Large intestine (tissue), 3 donors: Measurements from ENCODE around the gene AGBL1. TPM values are rescaled to one million over a fixed set of nuclear protein-coding genes. Genes with fewer than 3 reads are reported as not detected.

Experiments used
- DNase-seq, 2 donors: peaks; one replicate each; pipeline versions ENCODE4 v3.0.0 to v3.0.0-alpha.2; 2013
- H3K27ac ChIP-seq: one replicate; pipeline ENCODE4 v1.5.1; 2013; ENCODE audit warnings: low read length
- H3K27me3 ChIP-seq: 2 replicates; pipeline ENCODE4 v1.6.1; 2013; ENCODE audit warnings: low read length; ENCODE audit not compliant: control insufficient read depth, insufficient read depth
- H3K36me3 ChIP-seq: 2 replicates; pipeline ENCODE4 v1.6.1; 2013; ENCODE audit warnings: low read length; ENCODE audit not compliant: control insufficient read depth, insufficient read depth
- H3K4me1 ChIP-seq: one replicate; pipeline ENCODE4 v1.6.1; 2013; ENCODE audit warnings: low read length; ENCODE audit not compliant: control insufficient read depth, insufficient read depth
- H3K4me3 ChIP-seq: one replicate; pipeline ENCODE4 v1.5.1; 2013; ENCODE audit warnings: low read length
- H3K9me3 ChIP-seq: one replicate; pipeline ENCODE4 v1.6.1; 2013; ENCODE audit warnings: mild to moderate bottlenecking, low read depth, low read length, moderate library complexity; ENCODE audit not compliant: control insufficient read depth
- WGBS: methylation state at CpG from one replicate; pipeline ENCODE4 v1.1.5; 2013; ENCODE audit warnings: low lambda C conversion rate; ENCODE audit not compliant: insufficient coverage; 5-methylcytosine and 5-hydroxymethylcytosine counted together
- polyA plus RNA-seq: library from polyadenylated mRNA; unstranded; fragments of 120-200 nt; gene quantifications from one replicate; pipeline ENCODE4 v1.2.1, GENCODE V29; 2013

The AGBL1 gene
- polyA plus RNA-seq, 1 donor, result 0.04 TPM

- no peak for DNase-seq
- H3K9me3 ChIP-seq, result no peaks in the 10 kb centered on the region
- no peak overlapping the region for H3K4me3 ChIP-seq
- no peaks in the 10 kb centered on the region for H3K4me1 ChIP-seq
- WGBS, result 67% methylated on average over 1 of the region's 4 CpGs
- H3K27me3 ChIP-seq, result no peaks in the 10 kb centered on the region
- H3K36me3 ChIP-seq, result no peaks in the 10 kb centered on the region
- H3K27ac ChIP-seq, result no peak overlapping the region
Measured at GRCh38 chr15:86540840-86541467, 461.3 kb downstream of the AGBL1 start.

- DNase-seq, result no peak
- Histone ChIP-seq H3K27me3 (no peaks in the 10 kb centered on the region), H3K27ac (no peak overlapping the region), H3K9me3 (no peaks in the 10 kb centered on the region), H3K4me3 (no peak overlapping the region), H3K36me3 (no peaks in the 10 kb centered on the region), H3K4me1 (no peaks in the 10 kb centered on the region)
- WGBS, result no CpG with 5 or more reads among the region's 1 CpG
Measured at GRCh38 chr15:86541540-86541939, 461.9 kb downstream of the AGBL1 start.

GRCh38 chr15:86550075-86550474, 470.4 kb downstream of the AGBL1 start:
- Histone ChIP-seq H3K36me3 (no peaks in the 10 kb centered on the region), H3K27ac (no peak overlapping the region), H3K4me3 (no peak overlapping the region), H3K9me3 (no peaks in the 10 kb centered on the region), H3K27me3 (no peaks in the 10 kb centered on the region), H3K4me1 (peaks cover 1% of the 10 kb centered on the region)
- no peak for DNase-seq
- WGBS, result 86% methylated on average over 1 of the region's 1 CpG

GRCh38 chr15:86553108-86553507, 473.4 kb downstream of the AGBL1 start:
- no peak overlapping the region for H3K27ac ChIP-seq
- WGBS, result no CpG with 5 or more reads among the region's 1 CpG
- H3K4me3 ChIP-seq, result no peak overlapping the region
- peak in 1 of 2 donors; percentile 21 for DNase-seq
- no peaks in the 10 kb centered on the region for H3K27me3 ChIP-seq
- peaks cover 12% of the 10 kb centered on the region for H3K4me1 ChIP-seq
- H3K36me3 ChIP-seq, result no peaks in the 10 kb centered on the region
- H3K9me3 ChIP-seq, result no peaks in the 10 kb centered on the region

GRCh38 chr15:86555098-86555497, 475.4 kb downstream of the AGBL1 start:
- peak in 1 of 2 donors; percentile 22 for DNase-seq
- H3K27me3 ChIP-seq, result no peaks in the 10 kb centered on the region
- H3K27ac ChIP-seq, result peak overlapping the region; percentile 10
- H3K9me3 ChIP-seq, result no peaks in the 10 kb centered on the region
- WGBS, result no CpG with 5 or more reads among the region's 2 CpGs
- H3K36me3 ChIP-seq, result no peaks in the 10 kb centered on the region
- peaks cover 12% of the 10 kb centered on the region for H3K4me1 ChIP-seq
- no peak overlapping the region for H3K4me3 ChIP-seq

- no CpG with 5 or more reads among the region's 1 CpG for WGBS
- H3K27me3 ChIP-seq, result no peaks in the 10 kb centered on the region
- H3K36me3 ChIP-seq, result no peaks in the 10 kb centered on the region
- H3K4me3 ChIP-seq, result no peak overlapping the region
- no peaks in the 10 kb centered on the region for H3K9me3 ChIP-seq
- peak; percentile 83 to 89 for DNase-seq
- H3K27ac ChIP-seq, result peak overlapping the region; percentile 47
- peaks cover 12% of the 10 kb centered on the region for H3K4me1 ChIP-seq
Measured at GRCh38 chr15:86555939-86556338, 476.3 kb downstream of the AGBL1 start.

- H3K27ac ChIP-seq, result peak overlapping the region; percentile 47
- no peak for DNase-seq
- WGBS, result 83% methylated on average over 2 of the region's 3 CpGs
- H3K4me1 ChIP-seq, result peaks cover 12% of the 10 kb centered on the region
- H3K27me3 ChIP-seq, result no peaks in the 10 kb centered on the region
- H3K9me3 ChIP-seq, result no peaks in the 10 kb centered on the region
- no peaks in the 10 kb centered on the region for H3K36me3 ChIP-seq
- H3K4me3 ChIP-seq, result no peak overlapping the region
Measured at GRCh38 chr15:86556396-86557017, 476.8 kb downstream of the AGBL1 start.

GRCh38 chr15:86557018-86557550, 477.4 kb downstream of the AGBL1 start:
- Histone ChIP-seq H3K4me3 (no peak overlapping the region), H3K4me1 (peaks cover 12% of the 10 kb centered on the region), H3K27ac (no peak overlapping the region), H3K9me3 (no peaks in the 10 kb centered on the region), H3K36me3 (no peaks in the 10 kb centered on the region), H3K27me3 (no peaks in the 10 kb centered on the region)
- no peak for DNase-seq
- 100% methylated on average over 1 of the region's 3 CpGs for WGBS

GRCh38 chr15:86558252-86558651, 478.6 kb downstream of the AGBL1 start:
- no peaks in the 10 kb centered on the region for H3K9me3 ChIP-seq
- no peaks in the 10 kb centered on the region for H3K36me3 ChIP-seq
- peaks cover 12% of the 10 kb centered on the region for H3K4me1 ChIP-seq
- H3K27ac ChIP-seq, result no peak overlapping the region
- H3K27me3 ChIP-seq, result no peaks in the 10 kb centered on the region
- H3K4me3 ChIP-seq, result no peak overlapping the region
- DNase-seq, result no peak

GRCh38 chr15:86558686-86559085, 479.0 kb downstream of the AGBL1 start:
- DNase-seq, result no peak
- Histone ChIP-seq H3K4me1 (peaks cover 12% of the 10 kb centered on the region), H3K27me3 (no peaks in the 10 kb centered on the region), H3K27ac (no peak overlapping the region), H3K9me3 (no peaks in the 10 kb centered on the region), H3K36me3 (no peaks in the 10 kb centered on the region), H3K4me3 (no peak overlapping the region)
- 100% methylated on average over 1 of the region's 5 CpGs for WGBS

- no peaks in the 10 kb centered on the region for H3K36me3 ChIP-seq
- H3K27me3 ChIP-seq, result no peaks in the 10 kb centered on the region
- no peaks in the 10 kb centered on the region for H3K4me1 ChIP-seq
- no peaks in the 10 kb centered on the region for H3K9me3 ChIP-seq
- H3K27ac ChIP-seq, result no peak overlapping the region
- DNase-seq, result no peak
- H3K4me3 ChIP-seq, result no peak overlapping the region
Measured at GRCh38 chr15:86568378-86568777, 488.7 kb downstream of the AGBL1 start.
